SK-N-SH (cell line): ENCODE data around the gene HHIPL1. TPM values are rescaled to one million over a fixed set of nuclear protein-coding genes. Genes with fewer than 3 reads are reported as not detected.

Experiments
- CTCF ChIA-PET: fragments of 300-600, 350-600 bp; formaldehyde crosslinking; extraction: SDS; loops from one replicate; lab custom pipeline; 2021; lab: Yijun Ruan, JAX
- POLR2A ChIA-PET: fragments of 350-600 bp; sonication (Branson Sonifier 250); formaldehyde crosslinking; extraction: SDS; loops from one replicate; lab custom pipeline; 2020; ENCODE audit warnings: antibody characterized with exemption, inconsistent platforms; lab: Yijun Ruan, JAX
- DNase-seq: peaks from one replicate; pipeline ENCODE4 v3.0.0; 2012
- H2AFZ ChIP-seq: fragments of 200-600 bp; sonication (generic); 2 replicates; pipeline ENCODE4 v1.8.1; 2016; ENCODE audit warnings: antibody characterized with exemption, mild to moderate bottlenecking, low read depth
- H3F3A ChIP-seq: fragments of 200-600 bp; sonication (generic); replicated peaks from 2 replicates; pipeline ENCODE3; 2016; ENCODE audit warnings: antibody characterized with exemption, mild to moderate bottlenecking; ENCODE audit not compliant: insufficient read depth
- H3K27ac ChIP-seq, 2 experiments: fragments of 200-500 bp in 1 of 2; fragments of 200-600 bp in 1 of 2; sonication (Bioruptor generic) in 1 of 2; sonication (generic), shearing (Covaris generic) in 1 of 2; 2 replicates each; pipeline versions ENCODE4 v1.5.1 to v1.6.1; 2014 to 2016; ENCODE audit warnings: low read depth in 2 of 2, inconsistent platforms in 1 of 2, low read length in 1 of 2, mild to moderate bottlenecking in 1 of 2, mixed read lengths in 1 of 2
- H3K27me3 ChIP-seq: fragments of 200-600 bp; sonication (generic), shearing (Covaris generic); 2 replicates; pipeline ENCODE4 v1.6.1; 2016; ENCODE audit warnings: mixed run types; ENCODE audit not compliant: insufficient read depth
- H3K36me3 ChIP-seq, 2 experiments: fragments of 200-500 bp in 1 of 2; fragments of 200-600 bp in 1 of 2; sonication (Bioruptor generic) in 1 of 2; sonication (generic) in 1 of 2; replicated peaks in 1 of 2; 2 replicates each; pipeline versions ENCODE3 to v1.5.1; 2014 to 2016; ENCODE audit warnings: low read length in 1 of 2, mild to moderate bottlenecking in 1 of 2; ENCODE audit not compliant: insufficient read depth in 2 of 2, control insufficient read depth in 1 of 2
- H3K4me1 ChIP-seq, 2 experiments: fragments of 200-500 bp in 1 of 2; fragments of 200-600 bp in 1 of 2; sonication (Bioruptor generic) in 1 of 2; sonication (generic), shearing (Covaris generic) in 1 of 2; 2 replicates each; pipeline versions ENCODE4 v1.5.1 to v1.6.1; 2014 to 2016; ENCODE audit warnings: low read depth in 1 of 2, low read length in 1 of 2, mixed run types in 1 of 2; ENCODE audit not compliant: insufficient read depth in 2 of 2, control insufficient read depth in 1 of 2
- H3K4me2 ChIP-seq: fragments of 200-600 bp; sonication (generic), shearing (Covaris generic); 2 replicates; pipeline ENCODE4 v1.6.1; 2017; ENCODE audit warnings: mixed run types
- H3K4me3 ChIP-seq, 2 experiments: fragments of 200-500 bp in 1 of 2; fragments of 200-600 bp in 1 of 2; sonication (Bioruptor generic) in 1 of 2; sonication (generic), shearing (Covaris generic) in 1 of 2; 2 replicates each; pipeline versions ENCODE4 v1.5.1 to v1.8.1; 2014 to 2016; ENCODE audit warnings: low read depth in 2 of 2, inconsistent platforms in 1 of 2, low read length in 1 of 2, mild to moderate bottlenecking in 1 of 2, mixed read lengths in 1 of 2, moderate library complexity in 1 of 2
- H3K79me2 ChIP-seq: fragments of 200-600 bp; sonication (generic); 2 replicates; pipeline ENCODE4 v1.8.1; 2017; ENCODE audit warnings: mild to moderate bottlenecking; ENCODE audit not compliant: insufficient read depth
- H3K9ac ChIP-seq: fragments of 200-600 bp; sonication (generic); 2 replicates; pipeline ENCODE4 v1.6.1; 2017; ENCODE audit warnings: mixed run types
- H3K9me2 ChIP-seq: fragments of 200-600 bp; sonication (generic); 2 replicates; pipeline ENCODE4 v1.6.1; 2017; ENCODE audit warnings: mixed run types
- H3K9me3 ChIP-seq: fragments of 200-600 bp; sonication (generic); 2 replicates; pipeline ENCODE4 v1.6.1; 2017; ENCODE audit warnings: mixed run types, mild to moderate bottlenecking, moderate library complexity
- H4K20me1 ChIP-seq: fragments of 200-600 bp; sonication (generic); 2 replicates; pipeline ENCODE4 v1.6.1; 2017; ENCODE audit warnings: mild to moderate bottlenecking, mixed run types; ENCODE audit not compliant: insufficient read depth
- CHD2 ChIP-seq: fragments of 150-350 bp; IDR thresholded peaks from 2 replicates; pipeline ENCODE4 v1.6.1; 2018; ENCODE audit warnings: low read length; ENCODE audit not compliant: partially characterized antibody
- ELF1 ChIP-seq: IDR thresholded peaks from 2 replicates; pipeline ENCODE4 v1.4.0; 2012
- GABPA ChIP-seq: IDR thresholded peaks from 2 replicates; pipeline ENCODE4 v1.4.0; 2012; ENCODE audit warnings: low read depth, mild to moderate bottlenecking
- MXI1 ChIP-seq: IDR thresholded peaks from 2 replicates; pipeline ENCODE4 v1.6.1; 2012; ENCODE audit warnings: mild to moderate bottlenecking, low read depth, low read length, improper control_type of control experiment
- POLR2AphosphoS5 ChIP-seq: IDR thresholded peaks from 2 replicates; pipeline ENCODE4 v1.6.1; 2012; ENCODE audit warnings: low read depth, low read length
- TAF1 ChIP-seq: IDR thresholded peaks from 2 replicates; pipeline ENCODE4 v1.6.1; 2012; ENCODE audit warnings: low read depth, mild to moderate bottlenecking, low read length, moderate library complexity, borderline replicate concordance
- YY1 ChIP-seq: IDR thresholded peaks from 2 replicates; pipeline ENCODE4 v1.4.0; 2012; ENCODE audit warnings: low read depth, mild to moderate bottlenecking
- WGBS: methylation state at CpG from one replicate; pipeline ENCODE4 v1.1.6; 2017; ENCODE audit warnings: low lambda C conversion rate; 5-methylcytosine and 5-hydroxymethylcytosine counted together
- polyA plus RNA-seq, 3 experiments: library from polyadenylated mRNA; depleted of rRNA; stranded (reverse); fragments of >200 nt; gene quantifications; 2 replicates each; pipeline ENCODE4 v1.2.3, GENCODE V29; 2012
- TF ChIP-seq, protein P1 (sequence below): fragments of 150-350 bp; IDR thresholded peaks from 2 replicates; pipeline ENCODE4 v1.6.1; 2017; ENCODE audit warnings: antibody characterized with exemption, low read length, low read depth, borderline replicate concordance
- TF ChIP-seq, protein P2 (sequence below): IDR thresholded peaks from 2 replicates; pipeline ENCODE4 v1.4.0; 2012; ENCODE audit warnings: low read depth
- TF ChIP-seq, protein P3 (sequence below): IDR thresholded peaks from 2 replicates; pipeline ENCODE4 v1.6.1; 2012; ENCODE audit warnings: mild to moderate bottlenecking, low read depth, low read length, moderate library complexity

HHIPL1 gene
- polyA plus RNA-seq, 1 of the 3 experiments (the other 2 are of a cell fraction), result 0.02 TPM

DNA sequence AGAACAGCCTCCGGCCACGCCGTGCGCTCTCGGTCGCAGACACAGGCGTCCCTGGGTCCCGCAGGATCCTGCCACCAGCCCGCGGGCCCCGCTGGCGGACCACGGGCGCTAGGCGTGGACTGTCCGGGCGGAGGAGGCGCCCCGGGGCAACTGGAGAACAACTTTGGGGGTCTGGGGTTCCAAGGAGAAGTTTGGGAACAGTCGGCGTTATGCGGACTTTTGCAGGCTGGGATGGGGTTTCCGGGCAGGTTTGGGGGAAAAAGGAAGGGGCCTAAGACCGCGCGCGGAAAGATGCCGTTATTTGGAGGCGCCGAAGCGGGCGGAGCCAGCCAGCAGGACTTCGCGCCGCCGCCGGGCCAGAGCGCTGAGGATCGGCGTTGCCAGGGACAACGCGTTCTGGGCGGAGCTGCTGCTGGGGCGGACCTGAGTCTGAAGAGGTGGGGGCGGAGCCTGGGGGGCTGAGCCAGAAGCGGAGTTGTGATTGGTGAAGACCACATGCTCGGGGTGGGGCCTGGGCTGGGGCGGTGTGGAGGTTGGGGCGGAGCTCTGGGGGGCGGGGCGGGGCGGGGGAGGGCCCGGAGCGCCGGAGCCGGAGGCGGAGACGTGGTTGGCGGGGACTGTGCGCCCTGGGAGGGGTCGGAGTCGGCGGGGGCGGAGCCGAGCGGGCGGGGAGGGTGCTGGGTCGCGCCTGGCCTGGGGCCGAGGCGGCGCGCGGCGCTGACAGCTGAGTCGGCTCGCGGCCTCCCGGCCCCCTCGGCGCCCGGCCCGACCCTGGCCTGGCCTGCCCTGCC is 38.9 kb downstream of the HHIPL1 start, which contains the start of gene CYP46A1:
TSS of gene CYP46A1 (plus strand) at position 680 of the 791 bp plus-strand sequence. CDS start 120 bp downstream, outside the sequence.
- H3K9me2 ChIP-seq, result no peaks in the 10 kb centered on the region
- peak; percentile 99 for DNase-seq
- H3K9me3 ChIP-seq, result no peaks in the 10 kb centered on the region
- no peaks in the 10 kb centered on the region for H3K79me2 ChIP-seq
- ChIA-PET POLR2A (interaction anchor here (0.6 kb wide), 1 partner anchor 126 kb away, joined by 3 read pairs; no protein-coding TSS in a partner anchor), CTCF (interaction anchor here (0.7 to 4.7 kb wide), 17 partner anchors 10 to 235 kb away, joined by 3 to 26 read pairs (median 4); no protein-coding TSS in a partner anchor)
- TF ChIP-seq, protein P1, sequence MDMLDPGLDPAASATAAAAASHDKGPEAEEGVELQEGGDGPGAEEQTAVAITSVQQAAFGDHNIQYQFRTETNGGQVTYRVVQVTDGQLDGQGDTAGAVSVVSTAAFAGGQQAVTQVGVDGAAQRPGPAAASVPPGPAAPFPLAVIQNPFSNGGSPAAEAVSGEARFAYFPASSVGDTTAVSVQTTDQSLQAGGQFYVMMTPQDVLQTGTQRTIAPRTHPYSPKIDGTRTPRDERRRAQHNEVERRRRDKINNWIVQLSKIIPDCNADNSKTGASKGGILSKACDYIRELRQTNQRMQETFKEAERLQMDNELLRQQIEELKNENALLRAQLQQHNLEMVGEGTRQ, result no peak
- TF ChIP-seq ELF1, result peak; percentile 63; the same call in 1 of the 2 replicates
- peak; percentile 72 for TF ChIP-seq MXI1
- peak; percentile 69 for TF ChIP-seq POLR2AphosphoS5
- TF ChIP-seq CHD2, result peak; percentile 8
- TF ChIP-seq, protein P2, sequence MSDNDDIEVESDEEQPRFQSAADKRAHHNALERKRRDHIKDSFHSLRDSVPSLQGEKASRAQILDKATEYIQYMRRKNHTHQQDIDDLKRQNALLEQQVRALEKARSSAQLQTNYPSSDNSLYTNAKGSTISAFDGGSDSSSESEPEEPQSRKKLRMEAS, result peak; percentile 63; the same call in 1 of the 2 replicates
- TF ChIP-seq GABPA, result peak; percentile 64
- no peak for TF ChIP-seq YY1
- TF ChIP-seq TAF1, result 0 out of 2 replicates have a peak, but pooled peaks have one; percentile 12
- TF ChIP-seq, protein P3, sequence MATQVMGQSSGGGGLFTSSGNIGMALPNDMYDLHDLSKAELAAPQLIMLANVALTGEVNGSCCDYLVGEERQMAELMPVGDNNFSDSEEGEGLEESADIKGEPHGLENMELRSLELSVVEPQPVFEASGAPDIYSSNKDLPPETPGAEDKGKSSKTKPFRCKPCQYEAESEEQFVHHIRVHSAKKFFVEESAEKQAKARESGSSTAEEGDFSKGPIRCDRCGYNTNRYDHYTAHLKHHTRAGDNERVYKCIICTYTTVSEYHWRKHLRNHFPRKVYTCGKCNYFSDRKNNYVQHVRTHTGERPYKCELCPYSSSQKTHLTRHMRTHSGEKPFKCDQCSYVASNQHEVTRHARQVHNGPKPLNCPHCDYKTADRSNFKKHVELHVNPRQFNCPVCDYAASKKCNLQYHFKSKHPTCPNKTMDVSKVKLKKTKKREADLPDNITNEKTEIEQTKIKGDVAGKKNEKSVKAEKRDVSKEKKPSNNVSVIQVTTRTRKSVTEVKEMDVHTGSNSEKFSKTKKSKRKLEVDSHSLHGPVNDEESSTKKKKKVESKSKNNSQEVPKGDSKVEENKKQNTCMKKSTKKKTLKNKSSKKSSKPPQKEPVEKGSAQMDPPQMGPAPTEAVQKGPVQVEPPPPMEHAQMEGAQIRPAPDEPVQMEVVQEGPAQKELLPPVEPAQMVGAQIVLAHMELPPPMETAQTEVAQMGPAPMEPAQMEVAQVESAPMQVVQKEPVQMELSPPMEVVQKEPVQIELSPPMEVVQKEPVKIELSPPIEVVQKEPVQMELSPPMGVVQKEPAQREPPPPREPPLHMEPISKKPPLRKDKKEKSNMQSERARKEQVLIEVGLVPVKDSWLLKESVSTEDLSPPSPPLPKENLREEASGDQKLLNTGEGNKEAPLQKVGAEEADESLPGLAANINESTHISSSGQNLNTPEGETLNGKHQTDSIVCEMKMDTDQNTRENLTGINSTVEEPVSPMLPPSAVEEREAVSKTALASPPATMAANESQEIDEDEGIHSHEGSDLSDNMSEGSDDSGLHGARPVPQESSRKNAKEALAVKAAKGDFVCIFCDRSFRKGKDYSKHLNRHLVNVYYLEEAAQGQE, result no peak
- no peaks in the 10 kb centered on the region for H3K36me3 ChIP-seq
- peak within 1 kb of the TSS; percentile 81 to 96 for H3K4me3 ChIP-seq
- H2AFZ ChIP-seq, result peak within 1 kb of the TSS; percentile 99
- peaks cover 8% of the 10 kb centered on the region for H3F3A ChIP-seq
- WGBS, result 3% methylated on average over 31 of the region's 83 CpGs
- no peaks in the 10 kb centered on the region for H4K20me1 ChIP-seq
- no peaks in the 10 kb centered on the region; the same call in 1 of the 2 replicates for H3K27me3 ChIP-seq
- peaks cover 0 to 11% of the 10 kb centered on the region in 2 experiments; a peak in 1 of 4 replicates for H3K4me1 ChIP-seq
- peak within 1 kb of the TSS; percentile 96 for H3K9ac ChIP-seq
- peak within 1 kb of the TSS; percentile 99 for H3K4me2 ChIP-seq
- peak within 1 kb of the TSS; percentile 62 to 83 for H3K27ac ChIP-seq
